K562 (cell line): ENCODE results near the gene INSR. TPM values are rescaled to one million over a fixed set of nuclear protein-coding genes. Genes with fewer than 3 reads are reported as not detected.

Experiments
- ATAC-seq: fragments of 200-7000 bp; cut with Tn5 transposase; 3 replicates; pipeline ENCODE4 v1.9.1; 2020; ENCODE audit warnings: moderate library complexity
- BruUV-seq: library from RNA; stranded (reverse); fragments of 400-500 nt; replicated peaks from 2 replicates; lab custom pipeline; 2021; lab: Mats Ljungman, UMichigan
- CTCF ChIA-PET: fragments of 300-600 bp; formaldehyde crosslinking; extraction: SDS; loops from one replicate; lab custom pipeline; 2021; ENCODE audit warnings: low intra/inter-chr PET ratio; lab: Yijun Ruan, JAX
- POLR2A ChIA-PET: fragments of 300-600, 350-650 bp; sonication (Branson Sonifier 250); formaldehyde crosslinking; extraction: SDS; loops from one replicate; lab custom pipeline; 2021; ENCODE audit warnings: antibody characterized with exemption, inconsistent platforms; lab: Yijun Ruan, JAX
- DNase-seq, 4 experiments: peaks; one replicate each; pipeline versions ENCODE4 v3.0.0 to v3.0.0-alpha.2; 2011 to 2018; ENCODE audit warnings: low spot score in 3 of 4, mixed read lengths in 3 of 4; ENCODE audit errors: extremely low read depth in 1 of 4
- FAIRE-seq: peaks from 2 replicates; lab custom pipeline; 2011; peaks lifted over from hg19 to GRCh38; lab: Jason Lieb, UNC
- H2AFZ ChIP-seq: 2 replicates; pipeline ENCODE4 v1.6.0; 2011; ENCODE audit warnings: low read depth, low read length, control low read depth, inconsistent platforms
- H3K27ac ChIP-seq: fragments of 200-600 bp; 3 replicates; pipeline ENCODE4 v1.8.0; 2011; ENCODE audit warnings: low read depth, mild to moderate bottlenecking, control low read depth, inconsistent platforms, low read length, moderate library complexity, mixed read lengths; ENCODE audit errors: extremely low read depth
- H3K27me3 ChIP-seq, 2 experiments: fragments of 300-600 bp in 1 of 2; 2 replicates in 1 of 2; 3 replicates in 1 of 2; pipeline versions ENCODE4 v1.6.0 to v1.8.0; 2011; ENCODE audit warnings: inconsistent platforms in 2 of 2, low read length in 2 of 2, mild to moderate bottlenecking in 1 of 2, mixed read lengths in 1 of 2, moderate library complexity in 1 of 2; ENCODE audit not compliant: control insufficient read depth in 2 of 2, insufficient read depth in 2 of 2
- H3K36me3 ChIP-seq: fragments of 300-600 bp; 3 replicates; pipeline ENCODE4 v1.8.0; 2011; ENCODE audit warnings: mild to moderate bottlenecking, low read length, inconsistent platforms; ENCODE audit not compliant: control insufficient read depth, insufficient read depth
- H3K4me1 ChIP-seq, 2 experiments: fragments of 200-600 bp in 1 of 2; replicated peaks in 1 of 2; 2 replicates in 1 of 2; 3 replicates in 1 of 2; pipeline versions ENCODE4 v1.5.1 to v1.8.0; 2011; ENCODE audit warnings: inconsistent platforms in 2 of 2, low read length in 2 of 2, mild to moderate bottlenecking in 1 of 2, mixed read lengths in 1 of 2, moderate library complexity in 1 of 2; ENCODE audit not compliant: control insufficient read depth in 2 of 2, insufficient read depth in 2 of 2
- H3K4me2 ChIP-seq: 2 replicates; pipeline ENCODE4 v1.6.1; 2011; ENCODE audit warnings: low read length, control low read depth, inconsistent platforms, mixed read lengths; ENCODE audit not compliant: insufficient read depth
- H3K4me3 ChIP-seq: fragments of 200-600 bp; sonication (generic), shearing (Covaris generic); 2 replicates; pipeline ENCODE4 v1.5.1; 2016; ENCODE audit warnings: control low read depth, inconsistent platforms
- H3K79me2 ChIP-seq: fragments of 200-600 bp; 3 replicates; pipeline ENCODE4 v1.8.0; 2011; ENCODE audit warnings: low read length, inconsistent platforms; ENCODE audit not compliant: control insufficient read depth, insufficient read depth
- H3K9ac ChIP-seq, 2 experiments: 2 replicates each; pipeline versions ENCODE4 v1.6.0 to v1.6.1; 2011; ENCODE audit warnings: low read depth in 2 of 2, low read length in 2 of 2, control low read depth in 1 of 2, inconsistent platforms in 1 of 2, mild to moderate bottlenecking in 1 of 2, mixed read lengths in 1 of 2; ENCODE audit not compliant: insufficient read depth in 1 of 2
- H3K9me1 ChIP-seq: one replicate; pipeline ENCODE4 v1.6.0; 2011; ENCODE audit warnings: inconsistent platforms, mild to moderate bottlenecking, low read length, moderate library complexity; ENCODE audit not compliant: control insufficient read depth, insufficient read depth
- H3K9me3 ChIP-seq: replicated peaks from 2 replicates; pipeline ENCODE4 v1.5.1; 2011; ENCODE audit warnings: low read depth, low read length, inconsistent platforms; ENCODE audit not compliant: control insufficient read depth, insufficient read depth
- H4K20me1 ChIP-seq: replicated peaks from 2 replicates; pipeline ENCODE4 v1.6.1; 2011; ENCODE audit warnings: low read length, inconsistent platforms, mixed read lengths; ENCODE audit not compliant: control insufficient read depth, insufficient read depth
- ETS1 ChIP-seq: conservative IDR thresholded peaks from 2 replicates; pipeline ENCODE4 v1.6.1; 2011; ENCODE audit warnings: low read depth, mild to moderate bottlenecking, low read length; ENCODE audit not compliant: control insufficient read depth
- RBM25 ChIP-seq: fragments of 200-400 bp; formaldehyde crosslinking; IDR thresholded peaks from 2 replicates; pipeline ENCODE4 v1.6.1; 2018; ENCODE audit warnings: low read length, low read depth, moderate library complexity; ENCODE audit not compliant: severe bottlenecking
- ZNF121 ChIP-seq: sonication (generic); formaldehyde crosslinking; conservative IDR thresholded peaks from 2 replicates; pipeline ENCODE4 v1.8.0; 2022; ENCODE audit warnings: missing genetic modification reagents
- ZNF311 ChIP-seq: fragments of 250-450 bp; sonication (Bioruptor Pico); IDR thresholded peaks from 2 replicates; pipeline ENCODE4 v1.4.0; 2020; ENCODE audit warnings: mild to moderate bottlenecking, moderate library complexity
- WGBS: fragments of 100-300 bp; shearing (Covaris generic); methylation state at CpG from one replicate; pipeline ENCODE4 v1.1.6; 2016; ENCODE audit warnings: low coverage, mixed read lengths; ENCODE audit not compliant: insufficient coverage; ENCODE audit errors: missing lambda C conversion rate; 5-methylcytosine and 5-hydroxymethylcytosine counted together
- in situ Hi-C: fragments of 300-500 bp; cut with MboI; formaldehyde crosslinking; loops from 4 replicates; pipeline ENCODE4 v1.15.0; 2018; ENCODE audit warnings: inconsistent platforms, mixed read lengths
- intact Hi-C: fragments of 100-400 bp; cut with micrococcal nuclease; formaldehyde crosslinking; loops from 2 replicates; pipeline ENCODE4 v1.14.2; 2022
- polyA plus RNA-seq, 8 experiments: library from polyadenylated mRNA; depleted of rRNA in 4 of 8; stranded (reverse) in 5 of 8; unstranded in 3 of 8; fragments of >200 nt; fragmentation: Nextera tagmentation in 2 of 8; fragmentation: Illumina TruSeq in 1 of 8; extraction: Ambion mirVana in 2 of 8; extraction: Trizol in 1 of 8; gene quantifications; 2 replicates each; pipeline versions ENCODE4 v1.2.1 to v1.2.3, GENCODE V29; 2011 to 2014; ENCODE audit warnings: inconsistent platforms in 1 of 8, missing spikeins in 1 of 8
- total RNA-seq, 7 experiments: library from RNA; depleted of rRNA in 6 of 7; stranded (reverse); fragments of >200 nt in 6 of 7; fragmentation: Illumina TruSeq in 2 of 7; extraction: Trizol in 2 of 7; gene quantifications; 2 replicates each; pipeline versions ENCODE4 v1.2.1 to v1.2.3, GENCODE V29; 2011 to 2021; ENCODE audit warnings: low replicate concordance in 1 of 7

The INSR gene
- total and polyA plus RNA-seq, 9 of the 15 experiments (the other 6 are each of a cell fraction or from before 2014, with no cell fraction given), result 0.04 to 0.88 (median 0.41) TPM

GRCh38 chr19:7255631-7256030 lies 38.6 kb downstream of the INSR start:
- no peak for DNase-seq
- Histone ChIP-seq H2AFZ (no peak overlapping the region), H3K9me1 (no peaks in the 10 kb centered on the region), H4K20me1 (no peaks in the 10 kb centered on the region), H3K4me2 (no peak overlapping the region), H3K27me3 (peaks cover 5 to 26% of the 10 kb centered on the region in 2 experiments; a peak in 3 of 5 replicates), H3K4me1 (no peaks in the 10 kb centered on the region; a peak in 1 of 5 replicates), H3K9ac (no peak overlapping the region), H3K36me3 (no peaks in the 10 kb centered on the region), H3K4me3 (no peak overlapping the region), H3K9me3 (no peaks in the 10 kb centered on the region), H3K27ac (no peak overlapping the region), H3K79me2 (no peaks in the 10 kb centered on the region)
- ATAC-seq, result no peak
- BruUV-seq, result no TSS peak
- 4% methylated on average over 6 of the region's 6 CpGs for WGBS
- ChIA-PET POLR2A (interaction anchor here (1.2 kb wide), 1 partner anchor 10 kb away, joined by 4 read pairs; no protein-coding TSS in a partner anchor), CTCF (no interaction called here)
- in situ Hi-C loops (no loop called here), intact Hi-C loops (no loop called here)
- no peak for FAIRE-seq
- TF ChIP-seq RBM25 (peak; percentile 12), ETS1 (no peak), ZNF311 (CRISPR knock-in tag) (no peak), ZNF121 (CRISPR knock-in tag) (peak; percentile 59)
